GM03348 (cell line): ENCODE data around the gene LZTS3.
"Not testable (repeated sequence)": the region's sequence is repeated elsewhere in the genome, so short reads cannot be mapped to it uniquely, and the experiment has no call there.

Experiments
- DNase-seq: peaks from one replicate; pipeline ENCODE4 v3.0.0; 2012; ENCODE audit warnings: low spot score

Gene LZTS3

GRCh38 chr20:3172933-3173609 lies at the start of gene LZTS3:
TSS of gene LZTS3 (minus strand) at chr20:3173549. CDS start at chr20:3167163, 6,386 bp downstream.
- DNase-seq, result peak; percentile 91

GRCh38 chr20:3221398-3222226 lies 48.3 kb upstream of the LZTS3 start:
- DNase-seq, result no peak

- peak; percentile 91 for DNase-seq
These were observed 45.1 kb upstream of the LZTS3 start for GRCh38 chr20:3218307-3218988.

GRCh38 chr20:3215359-3215917 lies 42.1 kb upstream of the LZTS3 start:
- not testable (repeated sequence) for DNase-seq

- no peak for DNase-seq
These were observed 39.9 kb upstream of the LZTS3 start for GRCh38 chr20:3213226-3213625.

GRCh38 chr20:3210346-3210745 lies 37.0 kb upstream of the LZTS3 start:
- DNase-seq, result no peak

GRCh38 chr20:3209946-3210317 lies 36.6 kb upstream of the LZTS3 start:
- DNase-seq, result peak; percentile 40

GRCh38 chr20:3209257-3209945 lies 36.1 kb upstream of the LZTS3 start, which contains the start of gene ITPA:
TSS of gene ITPA (plus strand) at chr20:3209498. CDS start at chr20:3209552, 54 bp downstream.
- peak; percentile 82 for DNase-seq

- DNase-seq, result no peak
These were observed 35.5 kb upstream of the LZTS3 start for GRCh38 chr20:3208786-3209256.

GRCh38 chr20:3204124-3204794 lies 30.9 kb upstream of the LZTS3 start, which contains the start of gene DDRGK1:
TSS of gene DDRGK1 (minus strand) at chr20:3204682. CDS start at chr20:3204627, 55 bp downstream.
- DNase-seq, result peak; percentile 96

- DNase-seq, result peak; percentile 61
These were observed 30.2 kb upstream of the LZTS3 start for GRCh38 chr20:3203315-3204123.

GRCh38 chr20:3202965-3203314 lies 29.6 kb upstream of the LZTS3 start:
- no peak for DNase-seq

GRCh38 chr20:3199976-3200755 lies 26.8 kb upstream of the LZTS3 start:
- DNase-seq, result no peak

GRCh38 chr20:3199206-3199605 lies 25.9 kb upstream of the LZTS3 start:
- DNase-seq, result no peak

- no peak for DNase-seq
These were observed 22.4 kb upstream of the LZTS3 start for GRCh38 chr20:3195590-3196237.

- no peak for DNase-seq
These were observed 21.4 kb upstream of the LZTS3 start for GRCh38 chr20:3194617-3195280.

GRCh38 chr20:3193806-3194616 lies 20.7 kb upstream of the LZTS3 start:
- no peak for DNase-seq
